HG02610 (cell line): ENCODE data around the gene DLGAP4.

Source experiments
- ATAC-seq: cut with Tn5 transposase; IDR thresholded peaks from one replicate; pipeline ENCODE4 v1.9.1; 2021; ENCODE audit warnings: mild to moderate bottlenecking, moderate library complexity; ENCODE audit not compliant: unreplicated experiment

The DLGAP4 gene

DNA sequence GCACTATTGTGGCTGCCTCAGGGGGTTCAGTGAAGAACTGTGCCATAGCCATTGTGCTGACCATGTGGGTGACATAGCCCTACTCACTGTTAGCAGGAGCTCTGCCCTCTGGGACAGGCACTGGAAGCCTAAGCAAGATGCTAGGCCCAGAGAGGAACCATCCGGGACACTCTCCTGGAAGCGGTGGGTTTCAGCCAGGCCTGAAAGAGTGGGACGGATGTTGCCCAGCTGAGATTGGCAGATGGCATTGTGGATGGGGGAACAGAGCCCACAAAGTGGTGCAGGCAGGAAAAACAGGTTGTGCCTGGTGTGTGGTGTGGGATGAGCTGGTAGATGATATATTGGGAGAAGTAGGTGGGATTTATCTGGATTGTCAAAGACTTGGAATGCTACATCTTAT is 40.1 kb downstream of the DLGAP4 start:
- ATAC-seq: no peak

DNA sequence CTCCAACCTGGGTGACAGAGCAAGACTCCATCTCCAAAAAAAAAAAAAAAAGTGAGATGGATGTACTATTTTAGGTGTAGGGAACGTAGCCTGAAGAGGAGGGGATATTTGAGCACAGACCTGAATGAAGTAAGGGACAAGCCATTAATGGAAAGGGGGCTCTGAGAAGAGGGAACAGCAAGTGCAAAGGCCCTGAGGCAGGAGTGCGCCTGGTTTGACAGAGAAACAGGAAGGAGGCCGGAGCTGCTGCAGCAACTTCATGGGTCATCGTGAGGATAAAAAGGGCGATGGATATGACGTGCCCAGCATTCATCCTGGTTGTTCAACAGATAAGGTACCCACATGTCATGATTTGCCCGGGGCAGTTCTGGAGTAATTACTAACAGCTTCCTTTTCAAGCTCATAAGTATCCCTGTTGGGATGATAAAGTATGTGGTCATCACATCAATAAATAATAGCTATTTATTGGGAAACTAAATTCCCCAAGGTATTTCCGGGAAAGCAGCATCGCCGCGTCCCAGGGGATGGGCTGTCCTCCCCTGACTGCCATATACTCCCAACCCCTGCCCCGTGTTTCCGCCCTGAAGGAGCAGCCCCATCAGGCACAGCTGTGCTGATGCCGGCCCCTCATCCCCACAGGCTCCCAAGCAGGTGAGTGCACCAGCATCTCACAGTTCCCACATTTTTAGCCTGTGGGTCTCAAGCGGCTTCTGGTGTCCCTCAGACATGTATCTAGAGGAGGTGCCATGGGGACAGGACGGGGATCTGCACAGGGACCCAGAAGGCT is 43.4 kb downstream of the DLGAP4 start:
- no peak for ATAC-seq

DNA sequence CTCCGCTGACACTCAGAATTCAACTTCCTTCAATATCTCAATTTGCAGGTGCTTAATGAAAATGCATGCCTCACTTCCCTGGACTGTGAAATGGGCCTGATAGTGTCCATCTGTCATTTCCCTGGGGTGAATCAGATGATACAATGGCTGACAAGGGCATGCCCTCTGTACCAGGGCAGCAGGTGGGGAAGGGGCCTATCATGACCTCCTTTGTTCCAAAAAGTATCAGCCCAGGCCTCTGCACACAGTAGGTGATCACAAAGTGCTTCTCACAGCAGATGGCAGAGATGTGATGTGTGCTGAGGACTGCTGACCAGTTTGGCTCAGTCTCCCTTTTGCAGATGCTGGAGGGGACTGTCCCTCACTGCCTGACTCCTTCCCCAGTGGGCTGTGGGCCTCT is 44.3 kb downstream of the DLGAP4 start:
- ATAC-seq: no peak

DNA sequence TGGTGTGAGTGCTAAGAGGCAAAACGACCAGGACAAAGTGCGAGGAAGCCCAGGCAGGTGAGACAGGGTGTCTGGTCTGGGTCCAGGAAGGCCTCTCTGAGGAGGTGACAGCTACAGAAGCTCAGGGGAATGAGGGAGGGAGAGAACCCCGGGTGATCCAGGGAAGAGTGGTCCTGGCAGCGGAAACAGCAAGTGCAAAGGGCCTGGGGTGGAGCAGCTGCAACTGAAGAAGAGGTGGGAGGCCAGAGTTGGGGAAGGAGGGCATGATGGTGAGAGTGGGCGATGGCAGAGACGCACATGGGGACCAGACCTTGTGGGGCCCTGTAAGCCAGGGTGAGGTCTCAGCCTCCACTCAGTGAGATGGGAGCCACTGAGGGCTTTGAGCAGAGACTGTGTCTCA is 45.8 kb downstream of the DLGAP4 start:
- ATAC-seq: no peak

DNA sequence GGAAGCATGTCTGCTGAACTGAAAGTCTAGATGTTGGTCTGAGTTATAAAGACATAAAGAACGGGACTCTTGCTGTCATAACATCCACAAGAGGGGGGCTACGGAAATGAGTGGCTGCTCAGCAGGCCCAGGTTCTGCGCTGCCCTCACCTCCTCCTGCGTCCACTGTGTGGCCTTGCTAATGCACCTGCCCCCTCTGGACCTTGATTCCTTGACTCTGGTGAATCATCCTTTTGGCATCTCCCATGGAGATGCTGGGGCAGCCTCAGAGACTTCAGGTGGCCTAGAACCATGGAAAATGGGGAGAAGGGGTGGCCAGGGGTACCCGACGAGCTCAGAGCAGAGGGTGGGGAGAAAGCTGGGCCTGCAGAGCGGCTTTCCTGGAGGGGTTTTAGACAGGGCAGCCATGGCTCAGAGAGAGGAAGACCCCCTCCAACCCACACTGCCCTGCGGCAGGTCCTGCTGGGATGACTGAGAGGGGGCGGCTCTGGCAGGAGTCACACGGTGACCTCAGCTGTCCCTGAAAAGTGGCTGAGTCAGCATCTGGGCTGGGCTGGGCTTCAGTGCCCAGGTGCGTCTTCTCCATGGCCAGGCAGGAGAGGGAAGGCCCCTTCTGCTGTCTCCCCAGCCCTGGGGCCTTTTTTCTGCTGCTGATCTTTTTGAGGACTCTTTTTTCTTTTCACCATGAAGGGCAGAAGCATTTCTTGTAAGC is 46.9 kb downstream of the DLGAP4 start:
- ATAC-seq: no peak

DNA sequence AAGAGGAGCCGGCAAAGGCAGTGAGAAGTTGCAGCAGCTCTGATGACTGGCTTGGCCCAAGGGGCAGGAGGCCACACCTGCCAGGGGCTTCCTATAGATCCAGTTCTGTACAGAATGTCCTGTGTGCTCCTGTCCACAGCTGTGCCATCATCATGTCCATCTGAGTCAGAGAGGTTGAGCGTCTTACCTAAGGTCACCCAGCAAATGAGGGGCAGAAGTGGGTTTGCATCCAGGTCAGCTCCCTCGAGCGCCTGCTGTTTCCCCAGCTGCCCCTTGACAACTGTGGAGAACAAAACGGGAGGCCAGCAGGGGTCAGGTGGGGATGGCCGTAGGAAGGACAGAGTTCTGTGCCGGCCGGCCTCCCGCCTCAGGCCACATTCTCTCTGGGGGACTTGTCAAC is 47.6 kb downstream of the DLGAP4 start:
- ATAC-seq: no peak

DNA sequence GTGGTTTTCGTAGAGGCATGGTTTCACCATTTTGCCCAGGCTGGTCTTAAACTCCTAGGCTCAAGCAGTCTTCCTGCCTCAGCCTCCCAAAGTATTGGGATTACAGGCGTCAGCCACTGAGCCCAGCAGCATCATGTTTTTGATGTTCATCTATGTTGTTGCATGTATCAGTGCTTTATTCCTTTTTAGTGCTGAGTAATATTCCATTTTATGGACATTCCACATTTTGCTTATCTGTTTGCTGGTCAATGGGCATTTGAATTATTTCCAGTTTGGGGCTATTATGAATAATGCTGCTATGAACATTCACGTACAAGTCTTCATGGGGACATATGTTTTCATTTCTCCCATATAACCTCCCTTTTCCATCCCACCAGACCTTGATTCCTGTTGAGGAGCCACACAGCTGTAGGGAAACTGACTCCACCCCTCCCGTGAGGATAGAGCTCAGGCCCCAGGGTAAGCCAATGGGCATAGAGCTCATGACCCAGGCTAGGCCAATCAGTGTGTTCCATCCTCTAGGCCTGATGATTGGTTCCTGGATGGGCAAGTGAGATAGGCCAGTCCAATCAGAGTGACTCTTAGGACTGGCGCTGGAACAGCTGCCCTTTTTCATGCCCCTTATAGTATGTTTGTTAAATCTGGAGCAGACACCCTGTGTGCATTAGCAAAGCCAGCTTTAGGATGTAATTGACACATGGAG is 49.5 kb downstream of the DLGAP4 start:
- no peak for ATAC-seq

DNA sequence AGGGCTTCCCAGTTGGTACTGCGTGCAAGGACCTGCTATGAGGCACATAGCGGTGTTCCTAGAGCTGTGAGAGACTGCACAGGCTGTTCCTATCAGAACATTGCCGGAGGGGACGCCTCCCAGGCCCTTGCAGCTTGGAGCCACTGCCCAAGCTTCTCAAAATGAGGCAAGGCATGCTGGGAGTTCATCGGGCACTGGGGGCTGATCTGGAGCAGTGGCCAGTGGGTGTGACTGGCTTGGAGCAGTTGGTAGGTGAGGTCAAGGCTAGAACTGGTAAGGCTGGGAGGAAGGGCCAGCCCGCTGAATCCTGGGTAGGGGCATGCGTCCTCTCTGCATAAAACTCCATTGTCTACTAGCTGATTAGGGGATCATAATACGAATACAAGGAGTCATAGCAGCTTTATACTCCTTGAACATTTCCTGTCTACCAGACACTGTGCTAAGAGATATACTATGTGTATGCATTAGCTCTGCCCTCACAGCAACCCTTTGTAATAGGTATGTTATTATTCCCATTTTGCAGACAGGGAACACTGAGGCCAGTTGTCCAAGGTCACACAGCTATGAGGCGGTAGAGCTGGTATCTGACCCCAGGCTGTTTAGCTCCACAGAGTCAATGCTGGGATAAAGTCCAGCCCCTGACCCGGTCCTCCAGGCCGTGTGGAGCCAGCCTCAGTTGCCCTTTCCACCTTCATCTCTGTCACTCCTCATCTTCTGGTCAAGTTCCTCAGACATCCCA is 53.7 kb downstream of the DLGAP4 start:
- ATAC-seq: no peak

DNA sequence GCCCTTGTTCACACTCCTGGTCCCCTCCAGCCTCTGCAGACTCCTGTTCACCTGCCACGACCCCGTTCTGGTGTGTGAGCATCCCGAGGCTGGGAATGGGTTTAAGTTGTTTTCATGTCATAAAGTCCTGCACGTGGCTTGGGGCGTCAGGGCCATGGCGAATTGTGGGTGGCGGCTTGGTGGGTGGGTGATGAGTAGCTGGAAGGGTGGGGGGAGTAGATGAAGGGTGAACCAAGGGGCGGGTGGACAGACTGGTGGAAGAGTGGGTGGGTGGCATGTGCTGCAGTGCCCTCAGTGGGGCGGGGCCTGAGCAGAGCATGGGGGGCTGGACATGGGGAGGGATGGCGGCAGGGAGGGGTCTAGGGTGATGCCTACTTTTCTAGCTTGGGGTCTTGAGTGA is 54.3 kb downstream of the DLGAP4 start:
- no peak for ATAC-seq

DNA sequence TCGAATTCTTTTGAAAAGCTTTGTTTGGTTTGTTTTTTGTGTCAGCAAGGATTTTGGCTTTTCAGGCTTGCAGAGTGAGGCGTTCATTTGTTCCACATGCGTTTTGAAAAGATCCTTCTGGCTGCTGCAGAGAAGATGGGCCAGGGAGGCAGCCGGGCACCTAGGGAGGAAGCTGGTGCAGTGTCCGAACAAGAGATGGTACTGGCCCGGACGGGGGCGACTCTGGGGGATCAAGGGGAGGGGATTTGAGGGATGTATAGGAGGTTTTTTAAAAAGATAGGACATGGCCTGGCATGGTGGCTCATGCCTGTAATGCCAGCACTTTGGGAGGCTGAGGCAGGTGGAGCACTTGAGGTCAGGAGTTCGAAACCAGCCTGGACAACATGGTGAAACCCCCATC is 55.3 kb downstream of the DLGAP4 start:
- no peak for ATAC-seq

DNA sequence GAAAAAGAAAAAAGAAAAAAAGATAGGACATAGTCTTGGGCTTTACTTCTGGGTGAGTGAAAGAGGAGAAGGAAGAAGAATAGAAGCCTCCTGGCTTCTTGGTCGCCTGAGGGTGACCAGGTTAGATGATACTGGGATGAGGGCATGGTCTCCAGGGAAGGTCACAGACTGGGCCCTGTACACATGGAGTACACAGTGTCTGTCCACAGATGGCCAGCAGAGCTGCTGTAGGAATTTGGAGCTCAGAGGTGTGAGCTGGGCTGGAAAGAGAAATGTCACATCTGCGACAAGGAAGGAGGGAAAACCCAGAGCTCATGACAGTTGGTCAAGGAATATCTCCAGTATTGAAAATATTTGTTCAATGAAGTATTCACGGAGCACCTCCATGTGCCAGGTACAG is 56.1 kb downstream of the DLGAP4 start:
- no peak for ATAC-seq

DNA sequence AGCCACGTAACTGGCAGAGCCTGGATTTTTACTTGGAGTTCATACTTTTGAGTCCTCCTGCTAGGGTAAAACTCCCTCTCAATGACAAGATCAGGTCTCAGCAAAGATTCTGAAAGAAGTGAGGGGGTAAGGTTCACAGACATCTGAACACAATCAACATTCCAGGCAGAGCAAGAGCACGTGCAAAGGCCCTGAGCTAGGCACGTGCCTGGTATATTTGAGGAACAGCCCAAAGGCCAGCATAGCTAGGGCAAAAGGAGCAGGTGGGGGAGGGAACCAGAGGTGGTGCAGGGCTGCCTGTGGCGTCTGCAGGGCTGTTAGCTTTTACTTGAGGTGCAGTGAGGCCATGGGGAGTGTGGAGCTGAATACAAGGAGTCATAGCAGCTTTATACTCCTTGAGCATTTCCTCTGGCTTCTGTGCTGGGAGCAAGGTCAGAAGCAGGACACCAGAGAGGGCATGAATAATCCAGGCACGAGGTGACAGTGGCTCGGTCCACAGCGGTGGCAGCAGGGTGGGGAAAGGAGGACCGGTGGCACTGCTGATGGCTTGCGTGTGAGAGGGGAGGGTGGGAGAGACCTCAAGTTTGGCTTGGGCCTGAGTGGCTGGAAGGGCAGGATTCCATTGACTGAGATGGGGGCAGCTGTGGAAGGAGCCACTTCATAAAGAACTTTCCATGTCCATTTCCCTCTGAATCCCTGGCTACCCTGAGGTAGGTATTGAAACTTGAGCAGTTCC is 57.0 kb downstream of the DLGAP4 start:
- no peak for ATAC-seq

DNA sequence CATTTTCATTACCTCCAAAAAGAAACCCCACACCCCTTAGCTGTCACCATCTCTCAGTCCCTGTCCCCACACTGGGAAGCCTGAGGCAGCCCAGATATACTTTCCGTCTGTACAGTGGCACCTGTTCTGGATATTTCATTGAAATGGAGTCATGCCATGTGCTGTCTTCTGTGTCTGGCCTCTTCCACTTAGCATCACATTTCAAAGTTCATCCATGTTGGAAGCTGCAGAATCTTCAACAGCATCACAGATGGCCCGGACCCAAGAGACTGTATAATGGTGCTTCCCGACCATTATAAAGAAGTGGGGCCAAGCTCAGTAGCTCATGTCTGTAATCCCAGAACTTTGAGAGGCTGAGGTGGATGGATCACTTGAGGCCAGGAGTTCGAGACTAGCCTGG is 58.4 kb downstream of the DLGAP4 start:
- no peak for ATAC-seq

DNA sequence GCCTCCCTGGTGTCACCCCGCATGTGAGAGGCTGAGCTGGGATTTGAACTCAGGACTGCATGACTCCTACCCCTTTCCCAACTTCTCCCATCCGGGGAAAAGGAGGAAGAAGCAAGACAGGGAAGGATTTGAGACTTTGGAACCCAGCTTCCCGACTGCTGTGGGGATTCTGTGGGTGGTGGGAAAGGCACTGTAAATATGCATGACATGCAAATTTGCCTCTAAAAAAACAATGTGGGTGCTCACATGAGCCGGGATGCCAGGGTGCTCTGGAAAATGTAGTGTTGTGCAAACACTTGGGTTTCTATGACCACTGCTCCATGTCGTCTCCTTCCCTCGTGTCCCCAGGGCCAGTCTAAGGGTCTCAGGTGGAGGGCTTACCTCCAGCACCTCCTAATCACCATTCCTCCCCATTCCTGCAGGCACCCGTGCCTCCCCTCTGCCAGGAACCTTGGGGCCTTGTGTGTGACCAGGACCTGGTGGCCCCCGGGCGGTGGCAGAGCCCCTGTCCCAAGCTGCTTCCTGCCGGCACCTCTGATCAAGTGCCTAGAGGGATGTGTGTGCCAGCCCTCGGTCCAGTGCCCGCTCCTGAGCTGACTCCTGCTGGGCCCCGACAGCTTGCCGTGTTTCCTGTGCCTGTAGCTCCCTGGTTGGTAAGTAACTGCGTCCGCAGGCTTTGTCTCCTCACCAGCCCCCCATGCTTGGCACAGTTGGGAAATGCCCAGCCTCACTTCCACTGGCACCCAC is 60.7 kb downstream of the DLGAP4 start:
- ATAC-seq: no peak

DNA sequence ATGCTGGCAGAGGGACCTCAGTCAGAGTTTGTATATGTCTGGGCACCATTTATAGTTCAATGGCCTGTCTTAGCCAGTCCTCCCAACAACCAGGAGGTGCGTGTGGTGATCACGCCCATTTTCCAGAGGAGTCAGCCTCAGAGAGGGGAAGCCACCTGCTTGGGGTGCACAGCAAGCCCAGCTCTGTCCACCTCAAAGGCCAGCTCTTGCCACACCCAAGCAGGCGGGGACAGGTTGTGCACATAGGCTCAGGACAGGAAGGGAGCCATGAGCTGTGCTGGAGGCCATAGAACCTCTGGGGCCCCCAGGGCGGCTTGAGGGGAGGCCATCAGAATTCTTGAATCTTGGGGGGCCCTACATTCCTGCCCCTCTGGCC is 61.2 kb downstream of the DLGAP4 start:
- no peak for ATAC-seq

DNA sequence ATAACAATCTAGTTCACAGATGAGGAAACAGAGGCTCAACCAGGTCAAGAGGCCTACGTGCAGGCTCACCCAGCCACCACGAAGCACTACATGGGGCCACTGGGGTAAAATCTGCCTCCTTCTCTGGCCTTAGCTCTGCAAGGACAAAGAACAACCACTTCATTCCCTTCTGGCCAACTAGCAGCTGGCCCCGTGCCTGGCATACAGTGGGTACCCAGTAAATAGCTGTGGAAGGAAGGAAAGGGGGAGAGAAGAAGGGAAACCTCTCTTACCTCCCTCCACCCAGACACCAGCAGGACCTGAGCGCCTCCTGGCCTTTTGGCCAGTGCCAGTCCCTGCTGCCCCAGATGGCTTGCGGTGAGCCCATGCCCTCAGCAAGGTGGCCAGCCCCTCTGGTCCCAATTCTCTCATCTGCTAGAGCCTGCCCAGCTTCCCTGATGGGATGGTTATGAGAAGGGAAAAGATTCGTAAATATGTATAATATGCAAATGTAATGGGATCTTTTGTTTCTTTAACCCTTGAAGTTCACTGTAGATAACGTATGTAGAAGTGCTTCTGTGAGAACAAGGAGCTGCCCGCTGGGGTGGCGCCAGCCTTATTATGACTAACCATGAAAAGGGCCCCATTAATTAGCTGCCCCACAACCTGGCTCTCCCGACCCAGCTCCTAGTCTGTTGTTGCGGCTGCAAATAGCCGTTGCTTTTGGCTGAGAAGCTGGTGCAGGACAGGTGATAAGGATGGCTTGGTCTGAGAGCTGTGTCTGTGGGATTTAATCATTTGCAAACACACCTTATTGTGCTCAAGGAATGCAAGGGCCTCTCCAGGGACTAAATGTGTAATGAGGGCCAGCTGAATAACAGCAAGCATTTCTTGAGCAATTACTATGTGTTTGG is 62.0 kb downstream of the DLGAP4 start:
- ATAC-seq: no peak

DNA sequence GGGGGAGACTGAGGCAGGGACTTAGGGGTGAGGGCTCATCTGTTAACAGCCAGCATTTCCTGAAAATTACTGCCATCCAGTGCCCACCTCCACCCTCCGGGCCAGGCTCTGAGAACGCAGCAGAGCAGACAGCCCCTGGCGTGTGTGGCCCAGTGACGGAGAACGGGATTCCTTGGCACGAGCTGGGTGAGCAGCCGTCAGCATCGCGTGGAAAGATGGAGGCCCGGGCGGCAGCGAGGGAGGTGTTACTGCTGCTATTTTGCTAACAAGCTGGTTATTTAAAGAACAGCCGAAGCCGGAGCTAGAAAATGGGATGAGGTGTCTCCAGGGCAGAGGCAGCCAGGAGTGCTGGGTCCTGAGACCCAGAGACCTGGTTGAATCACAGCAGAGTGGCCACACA is 62.7 kb downstream of the DLGAP4 start:
- no peak for ATAC-seq

DNA sequence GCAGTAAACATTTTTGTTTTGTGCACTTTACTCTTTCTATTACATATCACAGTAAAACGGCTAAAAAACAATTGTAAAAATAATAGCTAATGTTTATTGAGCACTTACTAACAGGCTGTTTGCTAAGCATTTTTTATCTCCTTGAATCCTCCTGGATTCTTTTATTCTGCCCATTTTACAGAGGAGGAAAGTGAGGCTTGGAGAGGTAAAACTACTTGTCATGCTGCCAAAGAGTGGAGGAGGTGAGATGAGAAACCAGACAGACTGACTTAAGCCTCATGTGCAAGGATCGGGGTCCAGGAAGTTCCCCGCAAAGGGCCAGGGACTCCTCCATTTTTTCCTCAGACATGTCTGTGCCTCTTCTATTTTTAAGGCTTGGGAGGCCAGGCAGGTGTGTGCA is 63.6 kb downstream of the DLGAP4 start:
- no peak for ATAC-seq
